NCI-H187 (cell line): Measurements from ENCODE around the gene PSG1.
"Not testable (repeated sequence)": the region's sequence is repeated elsewhere in the genome, so short reads cannot be mapped to it uniquely, and the experiment has no call there.

ENCODE experiments used
- DNase-seq, 2 experiments: peaks; one replicate each; lab custom pipeline; 2025; lab: John Stamatoyannopoulos, UW

PSG1 gene

GRCh38 chr19:42819960-42820650, 59.4 kb downstream of the PSG1 start:
- DNase-seq, result not testable (repeated sequence)

DNA sequence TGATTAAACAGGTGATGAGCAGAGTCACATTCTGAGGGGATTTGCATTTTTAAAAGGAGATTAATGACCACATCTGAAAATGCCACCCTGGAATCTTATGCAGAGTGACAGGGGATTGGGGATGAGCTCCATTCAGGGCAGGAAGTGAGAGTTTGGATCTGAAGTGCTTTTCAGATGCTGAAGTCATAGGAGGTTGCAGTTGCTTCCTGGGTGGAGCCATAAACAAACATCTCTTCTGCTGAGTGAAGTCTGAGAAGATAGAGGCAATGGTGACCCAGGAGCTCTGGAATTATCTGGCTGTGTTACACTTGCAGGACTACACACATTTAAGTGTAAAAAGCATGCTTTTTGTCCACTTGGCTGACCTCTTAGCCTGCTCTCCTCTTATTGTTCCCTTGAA, 62.6 kb downstream of the PSG1 start:
- DNase-seq, result no peak
